ENCODE data around the gene TBC1D22A.
"Not testable (repeated sequence)": the region's sequence is repeated elsewhere in the genome, so short reads cannot be mapped to it uniquely, and the experiment has no call there.

Gene TBC1D22A

DNA sequence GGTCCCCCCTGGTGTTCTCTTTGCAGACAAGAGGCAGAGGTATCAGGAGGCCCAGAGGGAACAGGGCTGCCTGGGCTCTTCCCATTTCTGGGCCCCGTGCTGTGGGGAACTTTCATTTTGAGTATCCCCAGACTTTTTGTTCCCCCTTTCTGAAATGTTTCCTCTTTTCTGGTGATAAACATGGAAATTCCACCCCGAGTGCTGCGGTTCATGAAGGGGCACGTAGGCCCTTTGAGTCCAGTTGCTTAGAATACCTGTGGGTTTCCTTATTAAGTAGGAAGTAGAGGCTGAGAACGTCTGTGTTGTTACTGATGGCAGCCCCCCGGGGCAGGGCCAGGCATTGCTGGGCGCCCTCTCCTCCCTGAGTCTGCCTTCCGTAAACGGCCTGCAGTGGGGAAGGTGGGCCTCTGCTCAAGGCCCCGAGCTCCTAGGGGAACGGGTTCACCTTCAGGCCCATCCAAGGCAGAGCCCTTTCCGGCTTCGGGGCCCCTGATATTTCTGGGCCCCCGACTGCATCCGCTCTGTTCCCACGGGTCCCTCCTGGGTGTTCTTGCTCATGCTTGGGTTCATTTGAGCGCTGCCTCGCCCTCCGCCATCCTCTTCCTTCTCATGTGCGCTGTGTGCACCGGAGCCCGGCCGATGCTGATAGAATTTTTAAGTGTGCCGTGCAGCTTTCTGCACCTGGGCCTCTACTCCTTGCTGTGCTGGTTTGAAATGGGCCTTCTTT lies 12.0 kb downstream of the TBC1D22A start:
- DNase-seq (ENCODE audit: low read depth), result no peak

DNA sequence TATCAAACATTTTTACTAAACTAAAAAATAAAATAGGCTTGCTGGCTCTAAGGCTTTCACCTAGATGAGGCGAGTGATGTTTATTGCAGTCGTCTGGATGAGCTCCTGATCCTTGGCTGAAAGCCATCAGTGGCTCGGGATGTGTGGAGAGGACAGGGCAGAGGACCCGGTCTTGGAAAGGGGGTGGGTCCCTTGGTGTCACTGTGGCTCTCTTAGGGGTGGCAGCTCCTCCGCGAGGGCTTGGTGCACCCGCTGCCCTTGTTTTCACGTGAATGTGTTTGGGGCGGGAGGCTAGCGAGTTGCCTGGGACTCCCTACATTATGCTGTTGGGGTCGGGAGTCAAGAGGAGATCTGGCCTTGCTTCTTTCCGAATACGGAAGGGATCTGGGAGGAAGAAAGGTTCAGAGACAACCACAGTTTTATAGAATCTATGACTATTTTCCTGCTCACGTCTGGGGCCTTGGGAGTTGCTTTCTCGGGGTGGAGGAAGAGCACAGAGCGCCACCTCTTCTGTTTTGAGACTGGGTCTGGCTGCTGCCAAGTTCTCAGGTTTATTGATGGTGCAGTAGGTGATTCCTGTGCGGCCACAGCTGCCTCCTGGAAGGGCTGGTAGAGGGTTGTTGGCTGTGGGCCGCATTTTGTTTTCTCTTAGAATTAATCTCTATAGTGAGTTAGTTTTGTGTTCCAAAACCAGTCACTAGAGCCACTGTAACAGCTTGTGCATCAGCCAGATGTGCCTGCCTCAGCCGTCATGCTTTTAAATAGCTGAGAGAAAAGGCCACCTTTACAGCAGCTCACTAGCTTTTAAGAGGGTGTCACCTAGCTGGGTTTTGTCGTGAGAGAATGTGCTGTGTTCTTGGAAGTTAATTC lies 12.8 kb downstream of the TBC1D22A start:
- DNase-seq (ENCODE audit: low read depth), result no peak

DNA sequence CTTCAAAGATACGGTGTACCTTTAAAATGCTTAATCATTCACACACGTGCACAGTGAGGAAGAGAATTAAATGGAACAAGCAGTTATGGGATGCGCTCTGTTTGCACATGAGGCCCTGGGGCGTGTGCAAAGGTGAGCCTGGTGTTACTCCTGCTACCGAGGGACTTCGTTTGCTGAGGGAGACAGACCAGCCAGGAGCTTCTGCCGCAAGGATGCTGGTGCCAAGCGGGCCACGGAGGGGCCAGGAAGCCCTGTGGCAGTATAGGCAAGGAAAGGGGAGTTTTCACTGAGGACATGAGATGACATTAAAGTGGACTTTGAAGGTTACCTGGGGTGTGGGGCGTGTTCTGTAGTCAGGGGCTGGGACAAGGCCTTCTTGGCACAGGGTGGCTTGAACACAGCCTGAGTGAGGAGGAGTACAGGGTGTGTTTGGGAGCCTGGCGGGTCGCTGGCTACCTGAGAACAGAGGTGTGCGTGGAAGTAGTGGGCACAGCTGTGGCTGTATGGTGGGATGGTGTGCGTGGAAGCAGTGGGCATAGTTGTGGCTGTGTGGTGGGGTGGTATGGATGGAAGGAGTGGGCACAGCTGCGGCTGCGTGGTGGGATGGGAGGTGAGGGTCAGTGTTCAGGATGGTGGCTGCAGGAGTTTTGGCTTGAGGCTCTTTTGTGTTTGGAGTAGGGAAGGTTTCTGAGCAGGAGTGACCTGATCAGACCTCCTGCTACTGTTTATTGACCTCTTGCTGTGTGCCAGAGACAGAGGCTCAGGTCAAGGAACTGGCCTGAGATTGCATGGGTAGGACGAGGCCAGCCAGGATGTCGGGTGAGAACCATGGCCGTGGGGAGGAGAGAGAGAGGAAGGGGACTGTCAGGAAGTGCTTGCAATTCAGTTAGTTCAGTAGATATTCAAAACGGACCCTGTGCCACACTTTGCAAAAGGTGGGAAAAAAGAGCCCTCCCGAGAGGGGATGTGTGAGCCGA lies 13.7 kb downstream of the TBC1D22A start:
- no peak for DNase-seq (ENCODE audit: low read depth)

DNA sequence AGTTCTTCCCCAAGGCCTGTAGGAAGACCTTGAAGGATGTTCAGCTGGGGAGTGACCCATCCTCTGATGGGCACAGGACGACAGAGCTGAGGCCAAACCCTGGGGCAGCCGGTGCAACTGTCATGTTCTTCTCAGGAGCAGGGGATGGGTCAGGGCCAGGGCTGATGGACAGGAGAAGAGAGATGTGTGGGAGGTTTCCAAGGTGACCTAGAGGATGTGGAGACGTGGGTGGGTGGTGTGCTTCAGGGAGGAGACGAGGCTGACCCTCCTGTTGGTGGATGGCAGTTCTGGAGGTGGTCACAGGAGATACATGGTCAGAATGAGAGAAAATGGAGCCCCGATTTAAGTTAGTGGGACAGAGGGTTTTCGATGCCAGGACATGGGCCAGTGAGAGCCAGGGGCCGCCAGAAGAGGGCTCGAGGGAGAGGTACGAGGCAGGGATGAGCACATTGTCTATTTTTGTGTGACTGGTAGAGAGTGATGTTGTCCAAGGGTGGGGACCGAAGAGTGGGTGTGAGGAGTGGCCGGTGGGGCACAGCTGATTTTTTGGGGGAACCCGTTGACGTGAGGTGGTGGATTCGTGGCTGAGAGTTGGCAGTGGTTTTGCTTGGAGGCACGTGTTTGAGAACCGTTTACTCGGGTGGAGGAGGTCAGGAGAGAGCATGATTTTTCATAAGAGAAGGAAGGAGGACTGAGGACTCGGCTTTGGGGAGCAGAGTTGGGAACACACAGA lies 14.6 kb downstream of the TBC1D22A start:
- DNase-seq (ENCODE audit: low read depth), result no peak

DNA sequence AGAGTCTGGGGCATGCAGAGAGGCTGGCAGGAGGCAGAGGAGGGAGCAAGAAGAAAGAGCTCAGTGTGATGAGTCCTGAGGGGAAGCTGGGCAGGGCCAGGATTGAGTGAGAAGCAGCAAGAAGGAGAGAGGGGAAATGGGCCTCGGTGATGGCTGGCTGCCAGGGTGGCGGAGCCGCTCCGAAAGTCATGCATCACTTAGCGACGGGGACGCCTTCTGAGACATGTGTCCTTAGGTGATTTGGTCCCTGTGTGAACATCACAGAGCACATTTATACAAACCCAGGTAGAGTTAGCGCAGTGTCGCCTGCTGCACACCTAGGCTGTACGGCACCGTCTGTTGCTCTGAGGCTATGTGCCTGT lies 15.1 kb downstream of the TBC1D22A start:
- no peak for DNase-seq (ENCODE audit: low read depth)

DNA sequence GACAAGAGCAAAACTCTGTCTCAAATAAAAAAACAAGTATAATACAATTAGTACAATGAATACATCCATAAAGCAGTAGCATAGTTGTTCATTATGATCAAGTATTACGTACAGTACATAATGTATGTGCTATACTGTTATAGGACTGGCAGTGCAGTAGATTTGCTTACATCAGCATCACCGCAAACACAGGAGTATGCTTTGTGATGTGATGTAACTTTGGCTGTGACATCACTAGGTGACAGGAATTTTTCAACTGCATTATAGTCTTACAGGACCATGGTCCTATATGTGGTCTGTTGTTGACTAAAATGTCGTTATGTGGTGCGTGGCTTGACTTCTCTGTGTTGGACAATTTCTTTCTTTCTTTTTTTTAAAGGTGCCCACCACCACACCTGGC lies 16.6 kb downstream of the TBC1D22A start:
- DNase-seq (ENCODE audit: low read depth), result no peak

DNA sequence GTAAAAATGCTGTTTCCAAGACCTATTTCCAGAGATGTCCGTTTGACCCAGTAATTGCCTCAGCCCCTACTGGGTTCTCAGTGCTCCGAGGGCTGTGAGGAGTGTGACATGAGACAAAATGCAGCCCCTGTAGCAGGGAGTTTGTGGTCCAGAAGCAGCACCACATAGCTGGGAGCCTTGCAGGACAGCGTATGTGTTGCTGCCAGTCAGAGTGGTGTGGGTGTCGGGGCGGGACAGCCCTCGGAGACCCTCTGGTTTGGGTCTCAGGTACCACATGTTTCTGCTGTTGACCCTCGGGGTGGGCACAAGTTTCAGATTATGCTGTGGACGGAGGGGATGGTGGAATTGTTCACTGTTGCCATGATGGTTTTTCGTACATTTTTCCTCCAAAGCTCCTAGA lies 17.2 kb downstream of the TBC1D22A start:
- no peak for DNase-seq (ENCODE audit: low read depth)

DNA sequence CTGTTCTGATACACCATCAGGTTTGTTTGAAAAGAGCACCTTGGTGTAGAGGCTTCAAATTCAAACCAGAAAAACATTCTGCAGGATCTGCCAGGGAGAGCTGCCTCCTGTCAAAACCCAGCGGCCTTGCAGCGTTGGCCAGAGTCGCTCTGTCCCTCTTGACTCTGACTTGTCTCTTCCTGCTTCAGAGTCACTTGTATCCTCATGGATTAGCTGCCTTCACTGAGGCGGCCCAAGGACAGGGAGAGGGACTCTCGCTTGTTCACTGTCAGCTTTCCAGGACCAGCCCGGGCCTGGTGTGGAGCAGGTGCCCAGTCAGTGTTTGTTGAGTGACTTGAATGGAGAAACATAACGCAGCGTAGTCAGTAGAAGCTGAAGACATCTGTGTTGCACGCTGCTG lies 18.0 kb downstream of the TBC1D22A start:
- DNase-seq (ENCODE audit: low read depth), result no peak

DNA sequence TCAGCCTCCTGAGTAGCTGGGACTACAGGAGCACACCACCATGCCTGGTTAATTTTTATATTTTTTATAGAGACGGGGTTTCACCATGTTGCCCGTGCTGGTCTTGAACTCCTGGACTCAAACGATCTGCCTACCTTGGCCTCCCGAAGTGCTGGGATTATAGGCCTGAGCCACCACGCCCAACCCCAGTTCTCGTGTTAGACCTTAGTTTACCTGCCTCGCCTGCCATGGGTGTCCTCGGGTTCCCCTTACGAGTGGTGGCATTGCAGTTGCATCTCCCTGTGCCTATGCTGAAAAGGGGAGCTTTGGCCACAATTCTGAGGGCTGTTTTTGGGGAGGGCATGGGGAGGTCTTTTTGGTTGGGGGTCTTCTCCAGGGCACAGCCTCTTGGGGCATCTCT lies 18.8 kb downstream of the TBC1D22A start:
- no peak for DNase-seq (ENCODE audit: low read depth)

DNA sequence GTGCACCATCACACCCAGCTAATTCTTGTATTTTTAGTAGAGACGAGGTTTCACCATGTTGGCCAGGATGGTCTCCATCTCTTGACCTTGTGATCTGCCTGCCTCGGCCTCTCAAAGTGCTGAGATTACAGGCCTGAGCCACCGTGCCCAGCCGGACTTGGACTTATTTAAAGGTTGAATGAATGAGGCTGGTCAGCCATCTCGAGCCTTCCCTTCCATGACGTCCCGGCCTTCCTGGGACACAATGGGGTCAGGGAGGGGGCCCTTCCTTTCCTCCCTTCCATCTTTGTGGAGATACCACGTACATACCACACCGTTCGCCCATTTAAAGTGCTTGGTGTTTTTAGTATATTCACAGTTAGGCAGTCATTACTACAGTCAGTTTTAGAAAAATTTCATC lies 19.8 kb downstream of the TBC1D22A start:
- DNase-seq (ENCODE audit: low read depth), result not testable (repeated sequence)

DNA sequence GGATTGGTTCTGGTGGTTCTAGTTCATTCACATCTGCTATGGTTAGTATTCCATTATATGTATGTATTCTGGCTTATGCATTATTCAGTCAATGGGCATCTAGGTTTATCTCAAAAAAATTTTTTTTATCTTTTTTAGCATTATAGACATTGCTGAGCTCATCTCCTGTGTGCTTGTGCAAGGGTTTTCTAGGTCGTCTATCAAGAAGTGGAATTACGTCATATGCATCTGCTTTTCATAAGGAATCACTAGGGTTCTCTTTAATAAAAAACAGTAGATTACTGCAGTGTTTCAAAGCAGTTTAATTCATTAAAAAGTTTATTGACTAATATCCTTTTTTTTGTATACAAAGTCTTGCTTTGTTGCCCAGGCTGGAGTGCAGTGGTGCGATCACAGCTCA lies 21.3 kb downstream of the TBC1D22A start:
- DNase-seq (ENCODE audit: low read depth), result no peak

DNA sequence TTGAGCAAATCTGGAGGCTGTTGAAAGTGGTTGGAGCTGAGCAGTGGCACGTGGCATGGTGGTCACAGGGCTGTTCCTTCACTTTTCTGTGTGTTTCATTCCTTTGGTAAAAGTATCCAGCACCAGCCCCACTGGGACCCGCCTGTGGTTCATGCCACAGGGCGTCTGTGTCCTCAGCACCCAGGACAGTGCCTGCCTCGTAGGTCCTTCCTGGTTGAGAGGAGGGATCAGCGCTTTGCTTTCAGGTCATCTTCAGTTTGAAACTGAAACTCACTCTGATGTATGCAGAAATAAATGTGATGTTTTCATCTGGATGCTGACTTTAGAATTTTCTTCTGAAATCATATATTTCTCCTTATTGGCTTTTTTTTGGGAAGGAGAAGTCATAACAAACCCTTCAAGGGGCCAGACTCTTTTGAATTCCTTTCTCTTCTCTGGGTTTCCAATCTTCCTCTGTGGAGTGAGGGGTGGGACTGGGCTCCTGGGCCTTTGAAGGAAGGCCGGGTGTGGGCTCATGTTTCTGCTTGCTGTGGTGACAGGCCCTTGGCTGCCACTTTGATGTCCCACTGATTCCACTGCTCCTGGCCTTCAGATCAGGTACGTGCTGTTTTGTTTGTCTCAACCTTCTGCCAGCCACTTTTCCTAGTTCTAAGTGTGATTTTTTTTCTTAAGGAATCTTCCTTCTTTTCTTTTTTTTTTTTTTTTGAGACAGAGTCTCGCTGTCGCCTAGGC lies 26.2 kb downstream of the TBC1D22A start:
- no peak for DNase-seq (ENCODE audit: low read depth)

DNA sequence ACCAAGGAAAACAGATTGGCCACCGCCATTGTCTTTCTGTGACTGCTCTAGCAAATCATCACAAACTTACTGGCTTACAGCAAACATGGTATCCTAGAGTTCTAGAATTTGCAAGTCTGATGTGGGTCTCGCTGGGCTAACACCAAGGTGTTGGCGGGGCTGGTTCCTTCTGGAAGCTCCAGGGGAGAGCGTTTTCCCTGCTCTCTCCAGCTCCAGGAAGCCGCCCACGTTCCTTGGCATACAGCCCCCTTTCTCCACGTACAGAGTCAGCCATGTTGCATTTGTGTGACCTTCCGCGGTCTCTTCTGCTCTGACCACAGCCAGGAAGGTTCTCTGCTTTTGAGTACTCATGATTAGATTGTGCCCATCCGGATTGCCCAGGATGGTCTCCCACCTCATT lies 27.5 kb downstream of the TBC1D22A start:
- no peak for DNase-seq (ENCODE audit: low read depth)

DNA sequence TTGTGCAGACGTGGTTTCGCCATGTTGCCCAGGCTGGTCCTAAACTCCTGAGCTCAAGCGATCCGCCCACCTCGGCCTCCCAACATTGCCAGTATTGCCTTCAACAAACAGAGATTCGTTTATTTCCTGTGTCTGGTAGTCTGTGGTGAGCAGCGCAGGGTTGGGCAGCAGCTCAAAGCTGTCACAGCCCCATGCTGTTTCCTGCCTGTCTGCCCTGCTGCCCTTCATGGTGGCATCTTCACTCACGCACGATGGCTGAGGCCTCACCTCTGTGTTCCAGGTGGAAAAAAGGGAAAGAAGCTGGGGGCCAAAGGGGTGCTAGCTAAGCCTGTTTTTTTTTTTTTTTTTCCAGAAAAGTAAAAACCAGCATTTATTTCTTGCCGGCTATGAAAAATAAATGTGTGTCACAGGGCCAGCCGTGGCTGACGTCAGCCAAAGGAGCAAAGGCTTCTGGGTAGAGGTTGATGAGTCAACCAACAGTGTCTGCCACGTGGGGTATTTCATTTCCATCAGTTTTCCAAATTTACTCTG lies 28.8 kb downstream of the TBC1D22A start:
- DNase-seq (ENCODE audit: low read depth), result peak; percentile 87

DNA sequence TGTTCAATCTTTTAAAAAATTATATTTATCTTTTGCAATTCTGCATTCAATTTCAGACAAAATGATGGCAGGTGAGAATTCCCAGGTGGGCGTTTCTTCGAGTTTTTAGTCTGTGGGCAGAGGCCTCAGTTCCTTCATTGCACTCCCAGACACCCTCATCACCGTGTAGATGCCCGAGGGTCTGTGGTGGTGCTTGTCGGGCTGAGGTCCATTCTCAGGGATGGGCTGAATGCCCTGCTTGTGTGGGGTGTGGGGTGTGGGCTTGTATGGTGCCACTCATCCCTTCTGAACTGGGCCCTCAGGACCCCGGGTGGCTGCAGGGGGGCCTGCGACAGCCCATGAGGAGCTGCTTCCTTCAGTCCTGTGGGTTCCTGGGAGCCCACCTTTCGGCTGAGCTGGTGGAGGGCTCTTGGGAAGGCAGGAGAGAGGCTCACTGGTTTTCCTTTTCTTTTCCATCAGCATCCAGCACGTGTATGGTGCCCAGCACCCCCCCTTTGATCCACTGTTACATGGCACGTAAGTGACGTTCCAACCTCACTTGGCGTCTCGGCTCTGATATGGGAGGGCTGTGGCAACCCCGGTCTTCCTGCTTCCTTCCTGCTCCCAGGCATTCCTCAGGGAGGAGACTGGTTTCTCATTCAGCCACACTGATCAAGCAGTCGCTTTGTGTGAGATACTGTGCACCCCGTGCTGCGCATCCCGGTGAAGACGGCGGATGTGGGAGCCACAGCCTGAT lies 29.8 kb downstream of the TBC1D22A start:
- no peak for DNase-seq (ENCODE audit: low read depth)

DNA sequence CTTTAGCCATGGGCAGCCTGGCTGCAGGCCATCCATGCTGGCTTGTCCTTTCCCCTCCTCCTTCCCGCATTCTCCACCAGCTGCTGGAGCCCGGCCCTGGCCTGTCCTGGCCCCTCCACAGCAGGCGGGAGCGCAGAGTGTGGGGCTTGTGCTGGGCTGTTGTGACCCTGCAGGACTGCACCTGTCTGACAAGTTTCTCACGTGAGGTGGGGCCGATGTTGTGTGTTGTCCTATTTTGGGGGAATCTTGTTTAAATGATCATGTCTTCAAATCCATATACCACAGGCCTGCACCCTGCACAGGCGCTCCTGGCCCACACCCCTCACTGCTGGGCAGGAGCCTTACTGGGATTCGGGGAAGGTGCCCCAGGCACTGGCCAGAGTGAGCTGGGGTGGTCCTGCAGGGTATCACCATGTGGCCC lies 30.4 kb downstream of the TBC1D22A start:
- DNase-seq (ENCODE audit: low read depth), result no peak

DNA sequence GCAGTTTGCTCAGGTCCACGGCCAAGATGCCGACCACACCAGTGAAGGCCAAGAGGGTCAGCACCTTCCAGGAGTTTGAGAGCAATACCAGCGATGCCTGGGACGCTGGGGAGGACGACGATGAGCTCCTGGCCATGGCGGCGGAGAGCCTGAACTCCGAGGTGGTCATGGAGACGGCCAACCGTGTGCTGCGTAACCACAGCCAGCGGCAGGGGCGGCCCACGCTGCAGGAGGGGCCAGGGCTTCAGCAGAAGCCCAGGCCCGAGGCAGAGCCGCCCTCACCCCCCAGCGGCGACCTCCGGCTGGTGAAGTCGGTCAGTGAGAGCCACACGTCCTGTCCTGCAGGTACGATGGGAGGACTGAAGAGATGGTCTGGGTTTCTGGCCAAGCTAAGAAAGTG lies 31.0 kb downstream of the TBC1D22A start:
- no peak for DNase-seq (ENCODE audit: low read depth)

DNA sequence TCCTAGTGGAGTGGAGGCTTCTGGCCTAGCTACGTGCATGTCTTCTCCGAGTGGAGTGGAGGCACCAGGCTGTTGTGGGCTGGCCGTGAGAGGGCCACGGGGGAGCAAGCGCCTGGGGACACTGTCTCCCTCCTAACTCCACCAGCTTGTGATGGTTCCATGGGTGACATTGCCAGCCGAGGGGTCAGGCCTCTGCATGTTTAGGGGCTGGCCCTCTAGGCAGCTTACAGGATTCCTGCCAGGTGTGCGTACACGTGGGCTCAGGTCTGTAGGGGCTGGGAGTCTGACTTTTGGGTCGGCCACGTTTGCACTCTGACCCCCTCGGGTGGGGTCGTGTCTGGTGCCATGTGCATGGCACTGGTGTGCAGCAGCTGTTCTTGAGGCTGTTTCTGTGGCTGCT lies 31.6 kb downstream of the TBC1D22A start:
- no peak for DNase-seq (ENCODE audit: low read depth)

DNA sequence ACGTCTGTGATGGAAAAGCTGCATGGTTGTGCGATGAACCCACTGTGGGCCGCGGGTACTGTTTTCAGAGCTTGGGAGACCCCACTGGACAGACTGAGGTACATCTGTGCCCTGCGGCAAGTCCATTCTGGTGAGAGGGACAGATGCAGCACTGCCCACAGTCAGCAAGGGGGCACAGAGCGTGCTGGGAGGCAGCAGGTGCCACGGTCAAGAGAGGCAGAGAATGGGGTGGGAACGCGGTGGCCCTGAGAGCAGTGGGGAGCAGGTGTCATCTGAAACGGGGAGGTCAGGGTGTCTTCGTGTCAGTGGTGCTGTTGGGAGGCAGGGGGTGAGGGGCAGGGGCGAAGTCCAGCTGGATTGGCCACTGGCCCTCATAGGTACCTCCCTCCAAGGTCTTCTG lies 32.0 kb downstream of the TBC1D22A start:
- DNase-seq (ENCODE audit: low read depth), result no peak

DNA sequence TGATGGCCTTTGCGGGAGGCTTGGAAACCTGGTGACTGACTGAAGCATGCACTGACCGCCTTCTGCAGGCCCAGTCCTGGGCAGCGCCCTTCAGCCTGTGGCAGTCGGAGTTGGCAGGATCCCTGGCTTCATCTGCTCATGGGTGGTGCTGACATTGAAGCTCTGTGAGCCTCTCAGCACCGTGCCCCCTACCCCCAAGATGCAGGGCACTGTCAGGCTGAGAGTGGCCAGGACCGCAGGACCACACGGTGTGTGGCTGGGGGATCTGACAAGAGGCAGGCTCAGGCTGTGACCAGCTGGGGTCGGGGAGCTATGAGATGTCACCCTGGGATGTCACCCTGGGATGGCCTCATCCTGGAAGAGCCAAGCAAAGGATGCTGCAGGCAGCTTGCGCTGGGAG lies 32.7 kb downstream of the TBC1D22A start:
- DNase-seq (ENCODE audit: low read depth), result no peak

Data from T-helper 22 cell (primary cell).